ENCODE data around the gene CDC42. TPM values are rescaled to one million over a fixed set of nuclear protein-coding genes. Genes with fewer than 3 reads are reported as not detected.

Gene CDC42
- total RNA-seq, 1 experiment from 2014 or later = 198 TPM

- TF ChIP-seq EZH2 (IDR thresholded peaks at IDR 0.05; ENCODE audit: borderline replicate concordance, low read depth, low read length, poor library complexity, severe bottlenecking) = no peak
- no peak for TF ChIP-seq CTCF (conservative IDR thresholded peaks at IDR 0.05; ENCODE audit: low read depth, low read length)
- ChIA-PET POLR2A (ENCODE audit: low non-redundant PET) (no interaction called here), CTCF (no interaction called here)
- BruUV-seq (replicated peaks) = no TSS peak
- H3K4me3 ChIP-seq (ENCODE audit: low read depth, low read length, poor library complexity, severe bottlenecking) = no peak overlapping the region
- DNase-seq (ENCODE audit: low spot score) = no peak
- H3K9me3 ChIP-seq (ENCODE audit: low read depth, low read length, poor library complexity, severe bottlenecking) = no peaks in the 10 kb centered on the region
- peaks cover 10% of the 10 kb centered on the region for H3K36me3 ChIP-seq (ENCODE audit: insufficient read depth, low read length, poor library complexity, severe bottlenecking)
- intact Hi-C loops (cut with micrococcal nuclease; ENCODE audit: unreplicated experiment) = no loop called here
- H3K27ac ChIP-seq (ENCODE audit: low read depth, low read length, poor library complexity, severe bottlenecking) = no peak overlapping the region
- H3K27me3 ChIP-seq (replicated peaks; ENCODE audit: insufficient read depth, low read depth, low read length, poor library complexity) = no peaks in the 10 kb centered on the region
- peaks cover 10% of the 10 kb centered on the region for H3K4me1 ChIP-seq (ENCODE audit: insufficient read depth, low read length, poor library complexity, severe bottlenecking)
Observed at GRCh38 chr1:22064751-22065402, 12.4 kb downstream of the CDC42 start.

DNA sequence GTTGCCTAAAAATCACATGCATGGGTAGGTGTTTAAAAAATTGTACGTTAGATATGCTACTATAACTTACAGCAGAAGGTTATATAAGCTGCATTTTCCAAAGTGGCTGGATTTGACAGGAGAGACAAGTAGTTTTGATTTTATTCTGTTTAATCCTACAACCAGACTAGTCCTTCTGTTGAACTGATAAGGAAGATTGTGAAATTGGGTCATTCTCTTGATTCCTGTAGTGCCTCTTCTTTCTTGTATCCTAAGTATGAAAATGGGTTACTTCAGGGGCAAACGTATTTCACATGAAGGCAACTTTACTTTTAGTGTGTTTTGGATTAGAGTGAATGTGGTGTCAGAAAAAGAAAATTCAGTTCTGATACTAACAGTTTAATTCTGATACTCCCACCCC is 19.0 kb downstream of the CDC42 start:
- no peak for DNase-seq (ENCODE audit: low spot score)
- intact Hi-C loops (cut with micrococcal nuclease; ENCODE audit: unreplicated experiment) = no loop called here
- BruUV-seq (replicated peaks) = no TSS peak
- peaks cover 5% of the 10 kb centered on the region for H3K9me3 ChIP-seq (ENCODE audit: low read depth, low read length, poor library complexity, severe bottlenecking)
- H3K27me3 ChIP-seq (replicated peaks; ENCODE audit: insufficient read depth, low read depth, low read length, poor library complexity) = no peaks in the 10 kb centered on the region
- peaks cover 7% of the 10 kb centered on the region for H3K4me1 ChIP-seq (ENCODE audit: insufficient read depth, low read length, poor library complexity, severe bottlenecking)
- no peaks in the 10 kb centered on the region for H3K36me3 ChIP-seq (ENCODE audit: insufficient read depth, low read length, poor library complexity, severe bottlenecking)
- H3K27ac ChIP-seq (ENCODE audit: low read depth, low read length, poor library complexity, severe bottlenecking) = no peak overlapping the region
- CTCF ChIA-PET = no interaction called here
- no peak overlapping the region for H3K4me3 ChIP-seq (ENCODE audit: low read depth, low read length, poor library complexity, severe bottlenecking)
- POLR2A ChIA-PET (ENCODE audit: low non-redundant PET) = interaction anchor here (0.6 kb wide), 1 partner anchor 9 kb away, joined by 3 read pairs; no protein-coding TSS in a partner anchor
- no peak for TF ChIP-seq CTCF (conservative IDR thresholded peaks at IDR 0.05; ENCODE audit: low read depth, low read length)
- TF ChIP-seq EZH2 (IDR thresholded peaks at IDR 0.05; ENCODE audit: borderline replicate concordance, low read depth, low read length, poor library complexity, severe bottlenecking) = no peak

DNA sequence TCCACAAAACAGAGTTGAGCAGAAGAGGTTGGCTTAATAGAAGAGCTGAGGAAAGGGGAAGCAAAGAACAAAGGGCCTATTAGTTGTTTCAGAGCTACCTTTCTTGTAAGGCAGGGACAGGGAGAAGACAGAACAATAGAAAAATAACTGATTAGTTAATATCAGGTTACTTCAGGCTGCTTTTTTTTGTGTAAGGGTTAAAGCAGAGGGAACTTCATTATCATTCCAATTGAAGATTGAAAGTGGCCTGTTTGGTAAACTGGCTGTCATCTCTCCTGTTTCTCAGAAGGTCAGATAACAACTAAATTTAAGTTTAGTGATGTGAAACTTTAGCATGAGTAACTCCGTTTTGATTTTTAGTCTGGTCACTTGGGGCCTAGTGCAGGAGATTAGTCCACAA is 22.3 kb downstream of the CDC42 start:
- no TSS peak for BruUV-seq (replicated peaks)
- no peak overlapping the region for H3K4me3 ChIP-seq (ENCODE audit: low read depth, low read length, poor library complexity, severe bottlenecking)

More for the DNA sequence above, 22.3 kb downstream of the CDC42 start:
- POLR2A ChIA-PET (ENCODE audit: low non-redundant PET) = no interaction called here
- Histone ChIP-seq H3K9me3 (ENCODE audit: low read depth, low read length, poor library complexity, severe bottlenecking) (peaks cover 5% of the 10 kb centered on the region), H3K27me3 (replicated peaks; ENCODE audit: insufficient read depth, low read depth, low read length, poor library complexity) (no peaks in the 10 kb centered on the region), H3K36me3 (ENCODE audit: insufficient read depth, low read length, poor library complexity, severe bottlenecking) (no peaks in the 10 kb centered on the region), H3K4me1 (ENCODE audit: insufficient read depth, low read length, poor library complexity, severe bottlenecking) (peaks cover 7% of the 10 kb centered on the region), H3K27ac (ENCODE audit: low read depth, low read length, poor library complexity, severe bottlenecking) (no peak overlapping the region)
- TF ChIP-seq EZH2 (IDR thresholded peaks at IDR 0.05; ENCODE audit: borderline replicate concordance, low read depth, low read length, poor library complexity, severe bottlenecking) (no peak), CTCF (conservative IDR thresholded peaks at IDR 0.05; ENCODE audit: low read depth, low read length) (no peak)
- intact Hi-C loops (cut with micrococcal nuclease; ENCODE audit: unreplicated experiment) = no loop called here
- CTCF ChIA-PET = no interaction called here
- no peak for DNase-seq (ENCODE audit: low spot score)
